Stimulated activated CD4-positive, alpha-beta T cell treated with anti-CD3 and anti-CD28 coated beads, Interleukin-2, amount 100 ng/mL, for 4 hours (primary cell): Measurements from ENCODE around the gene OCA2.

Experiments used
- DNase-seq: peaks from one replicate; pipeline ENCODE4 v3.0.0-alpha.2; 2020; ENCODE audit warnings: low read depth

Gene OCA2

GRCh38 chr15:27845535-27846369 lies 253.4 kb downstream of the OCA2 start:
- no peak for DNase-seq

GRCh38 chr15:27844018-27844666 lies 255.0 kb downstream of the OCA2 start:
- DNase-seq, result no peak

GRCh38 chr15:27843146-27843545 lies 256.0 kb downstream of the OCA2 start:
- DNase-seq, result no peak

GRCh38 chr15:27842526-27842925 lies 256.6 kb downstream of the OCA2 start:
- DNase-seq, result no peak

- DNase-seq, result no peak
These were observed 263.7 kb downstream of the OCA2 start for GRCh38 chr15:27835233-27835939.

DNA sequence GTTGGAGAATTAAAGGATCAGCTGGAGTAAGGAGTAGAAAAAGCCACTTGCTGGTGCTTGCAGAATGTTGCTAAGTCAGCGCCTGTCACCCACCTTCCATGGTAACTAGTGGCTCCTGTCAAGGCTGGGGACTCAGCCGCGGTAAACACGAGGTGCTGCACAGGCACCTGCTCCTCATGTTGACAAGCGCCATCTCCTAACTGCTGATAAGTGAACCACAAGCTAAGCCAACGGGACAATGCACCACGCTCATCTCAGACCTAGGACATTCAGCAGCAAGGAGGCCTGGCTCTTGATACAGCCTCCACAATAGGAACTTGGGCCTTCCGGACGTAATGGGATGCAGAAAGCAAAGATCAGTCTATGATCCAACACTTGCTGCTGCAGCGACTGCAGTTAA lies 264.4 kb downstream of the OCA2 start:
- no peak for DNase-seq

GRCh38 chr15:27833974-27834373 lies 265.1 kb downstream of the OCA2 start:
- no peak for DNase-seq

- DNase-seq, result no peak
These were observed 265.9 kb downstream of the OCA2 start for GRCh38 chr15:27833178-27833577.

DNA sequence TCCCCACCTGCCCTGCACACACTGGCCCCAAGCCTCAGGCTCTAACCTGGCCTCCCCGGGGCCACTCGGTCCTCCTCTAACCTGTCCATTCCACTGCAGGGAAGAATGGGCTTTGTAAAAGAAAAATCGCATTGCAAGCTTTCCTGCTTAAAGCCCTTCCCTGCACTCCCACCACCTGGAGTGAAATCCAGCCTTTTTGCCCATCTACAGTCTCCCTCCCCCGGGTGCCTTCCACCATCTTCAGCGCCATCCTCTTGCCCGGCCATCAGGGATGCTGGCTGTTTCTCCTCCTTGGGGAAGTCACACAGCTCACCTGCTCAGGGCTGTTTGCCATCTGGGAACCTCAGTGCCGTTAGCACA lies 266.9 kb downstream of the OCA2 start:
- DNase-seq, result no peak

- DNase-seq, result no peak
These were observed 267.5 kb downstream of the OCA2 start for GRCh38 chr15:27831384-27832236.

- no peak for DNase-seq
These were observed 270.4 kb downstream of the OCA2 start for GRCh38 chr15:27828746-27829145.

DNA sequence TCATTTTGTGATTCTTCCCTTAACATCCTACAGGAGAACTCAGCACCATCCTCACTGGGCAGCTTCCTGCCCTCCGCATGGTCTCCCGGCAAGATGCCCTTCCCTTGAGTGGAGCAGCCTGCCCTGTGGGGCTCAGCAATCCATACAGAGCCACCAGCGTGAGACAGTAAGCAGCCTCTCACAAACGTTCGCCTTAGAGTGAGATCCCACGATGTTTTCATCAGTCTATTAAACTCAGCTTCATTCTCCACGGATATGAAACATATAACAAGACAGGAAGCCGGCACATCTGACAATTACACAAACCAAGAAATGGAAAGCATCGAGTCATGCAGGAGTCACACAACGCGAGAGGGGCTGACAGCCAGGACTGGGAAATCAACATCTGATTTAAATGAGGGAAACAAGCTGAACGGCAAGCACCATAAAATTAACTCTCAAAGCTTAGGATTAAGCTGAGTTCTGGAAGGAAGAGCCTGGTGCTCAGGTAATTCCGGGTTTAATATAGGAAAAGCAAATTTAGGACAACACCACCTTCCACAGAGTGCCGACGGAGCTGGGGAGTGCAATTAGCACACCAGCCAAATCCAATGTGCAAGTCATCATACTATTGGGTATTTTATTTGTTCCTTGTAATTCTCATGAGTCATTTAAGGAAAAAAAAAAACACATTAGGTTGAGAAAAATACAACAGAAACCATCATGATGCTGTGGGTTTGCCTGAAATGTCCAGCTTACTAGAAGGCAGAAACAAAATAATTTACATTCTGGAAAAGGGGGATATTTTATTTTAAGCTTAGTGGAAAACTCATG lies 272.0 kb downstream of the OCA2 start:
- no peak for DNase-seq

DNA sequence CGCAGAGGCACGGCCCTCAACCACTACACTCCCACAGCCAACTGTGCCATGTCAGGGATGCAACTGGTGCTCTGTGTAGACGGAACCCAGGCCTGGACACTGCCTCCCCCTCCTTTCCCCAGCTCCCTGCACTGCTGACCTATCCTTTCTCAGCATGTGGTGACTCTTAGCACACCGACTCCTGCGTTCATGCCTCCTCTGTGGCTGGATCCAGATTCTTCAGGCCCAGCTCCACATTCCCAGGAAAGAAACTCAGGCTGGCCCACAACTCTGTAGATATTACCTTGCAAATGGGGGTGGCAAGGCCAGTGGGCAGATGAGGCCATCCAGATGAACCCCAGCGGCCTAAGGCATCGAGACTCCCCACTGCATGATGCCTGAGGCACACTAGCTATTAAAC lies 272.7 kb downstream of the OCA2 start:
- no peak for DNase-seq

GRCh38 chr15:27824841-27825422 lies 274.2 kb downstream of the OCA2 start:
- no peak for DNase-seq

GRCh38 chr15:27821273-27821672 lies 277.8 kb downstream of the OCA2 start:
- no peak for DNase-seq

DNA sequence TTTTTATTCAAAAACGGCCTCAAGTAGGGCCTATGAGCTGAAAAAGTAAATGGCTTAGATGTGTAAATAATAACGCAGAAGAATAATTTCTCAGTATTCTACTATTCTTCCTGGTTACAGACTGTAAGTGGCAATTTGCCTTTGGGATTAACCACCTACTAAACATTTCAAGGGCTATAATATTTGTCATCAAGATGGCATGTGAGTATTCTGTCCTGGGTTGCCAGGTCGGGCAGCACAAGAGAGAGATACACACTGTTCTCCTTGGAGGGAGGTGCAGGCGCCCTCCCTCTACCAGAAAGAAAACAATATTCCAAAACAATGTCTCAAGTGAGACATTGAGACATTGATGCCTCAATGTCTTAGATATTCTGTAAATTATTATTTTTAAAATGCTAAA lies 278.4 kb downstream of the OCA2 start:
- DNase-seq, result no peak

GRCh38 chr15:27820232-27820631 lies 278.9 kb downstream of the OCA2 start:
- no peak for DNase-seq

GRCh38 chr15:27817258-27817657 lies 281.9 kb downstream of the OCA2 start:
- DNase-seq, result no peak

GRCh38 chr15:27816790-27817189 lies 282.3 kb downstream of the OCA2 start:
- DNase-seq, result no peak

DNA sequence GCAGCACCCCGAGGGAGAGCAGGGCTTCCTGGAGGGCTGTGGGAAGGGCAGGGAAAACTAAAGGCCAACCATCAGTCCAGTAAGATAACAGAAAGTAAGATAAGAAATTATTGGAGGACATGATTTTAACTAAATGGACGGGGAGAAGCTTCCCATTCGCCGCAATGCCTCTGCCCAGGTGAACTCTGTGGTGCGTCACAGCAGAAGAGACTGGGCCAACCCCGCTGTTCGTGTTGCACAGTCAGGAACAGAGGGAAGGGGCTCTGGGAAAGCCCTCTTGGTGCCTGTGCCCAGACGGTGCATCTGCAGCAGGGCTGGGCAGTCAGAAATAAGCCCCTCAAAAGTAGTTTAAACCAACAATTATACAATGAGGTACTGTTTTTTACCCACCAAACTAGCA lies 284.1 kb downstream of the OCA2 start:
- no peak for DNase-seq

DNA sequence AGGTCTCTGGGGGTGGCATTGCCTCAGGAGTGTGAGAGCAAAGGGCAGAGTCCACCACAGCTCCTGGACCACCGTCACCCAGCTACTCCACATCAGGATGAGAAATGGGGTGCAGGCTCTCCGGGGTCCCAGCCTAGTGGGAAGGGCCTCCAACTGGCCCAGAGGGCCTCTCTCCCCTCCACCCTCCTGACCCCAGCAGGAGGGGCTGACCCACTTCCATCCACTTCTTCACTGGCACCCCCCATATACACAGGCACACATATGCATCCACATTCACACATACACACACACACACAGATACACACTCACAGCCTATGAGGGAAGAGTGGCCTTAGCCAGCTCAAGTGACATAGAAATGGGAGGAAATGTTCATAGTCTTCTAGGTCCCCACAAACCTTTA lies 286.0 kb downstream of the OCA2 start:
- no peak for DNase-seq
